K562 (cell line): ENCODE results near the gene CD300A. TPM values are rescaled to one million over a fixed set of nuclear protein-coding genes. Genes with fewer than 3 reads are reported as not detected.

Experiments used
- ATAC-seq: fragments of 200-7000 bp; cut with Tn5 transposase; 3 replicates; pipeline ENCODE4 v1.9.1; 2020; ENCODE audit warnings: moderate library complexity
- BruUV-seq: library from RNA; stranded (reverse); fragments of 400-500 nt; replicated peaks from 2 replicates; lab custom pipeline; 2021; lab: Mats Ljungman, UMichigan
- CTCF ChIA-PET: fragments of 300-600 bp; formaldehyde crosslinking; extraction: SDS; loops from one replicate; lab custom pipeline; 2021; ENCODE audit warnings: low intra/inter-chr PET ratio; lab: Yijun Ruan, JAX
- POLR2A ChIA-PET: fragments of 300-600, 350-650 bp; sonication (Branson Sonifier 250); formaldehyde crosslinking; extraction: SDS; loops from one replicate; lab custom pipeline; 2021; ENCODE audit warnings: antibody characterized with exemption, inconsistent platforms; lab: Yijun Ruan, JAX
- DNase-seq, 4 experiments: peaks; one replicate each; pipeline versions ENCODE4 v3.0.0 to v3.0.0-alpha.2; 2011 to 2018; ENCODE audit warnings: low spot score in 3 of 4, mixed read lengths in 3 of 4; ENCODE audit errors: extremely low read depth in 1 of 4
- FAIRE-seq: peaks from 2 replicates; lab custom pipeline; 2011; peaks lifted over from hg19 to GRCh38; lab: Jason Lieb, UNC
- H2AFZ ChIP-seq: 2 replicates; pipeline ENCODE4 v1.6.0; 2011; ENCODE audit warnings: low read depth, low read length, control low read depth, inconsistent platforms
- H3K27ac ChIP-seq: fragments of 200-600 bp; 3 replicates; pipeline ENCODE4 v1.8.0; 2011; ENCODE audit warnings: low read depth, mild to moderate bottlenecking, control low read depth, inconsistent platforms, low read length, moderate library complexity, mixed read lengths; ENCODE audit errors: extremely low read depth
- H3K27me3 ChIP-seq, 2 experiments: fragments of 300-600 bp in 1 of 2; 2 replicates in 1 of 2; 3 replicates in 1 of 2; pipeline versions ENCODE4 v1.6.0 to v1.8.0; 2011; ENCODE audit warnings: inconsistent platforms in 2 of 2, low read length in 2 of 2, mild to moderate bottlenecking in 1 of 2, mixed read lengths in 1 of 2, moderate library complexity in 1 of 2; ENCODE audit not compliant: control insufficient read depth in 2 of 2, insufficient read depth in 2 of 2
- H3K36me3 ChIP-seq: fragments of 300-600 bp; 3 replicates; pipeline ENCODE4 v1.8.0; 2011; ENCODE audit warnings: mild to moderate bottlenecking, low read length, inconsistent platforms; ENCODE audit not compliant: control insufficient read depth, insufficient read depth
- H3K4me1 ChIP-seq, 2 experiments: fragments of 200-600 bp in 1 of 2; replicated peaks in 1 of 2; 2 replicates in 1 of 2; 3 replicates in 1 of 2; pipeline versions ENCODE4 v1.5.1 to v1.8.0; 2011; ENCODE audit warnings: inconsistent platforms in 2 of 2, low read length in 2 of 2, mild to moderate bottlenecking in 1 of 2, mixed read lengths in 1 of 2, moderate library complexity in 1 of 2; ENCODE audit not compliant: control insufficient read depth in 2 of 2, insufficient read depth in 2 of 2
- H3K4me2 ChIP-seq: 2 replicates; pipeline ENCODE4 v1.6.1; 2011; ENCODE audit warnings: low read length, control low read depth, inconsistent platforms, mixed read lengths; ENCODE audit not compliant: insufficient read depth
- H3K4me3 ChIP-seq: fragments of 200-600 bp; sonication (generic), shearing (Covaris generic); 2 replicates; pipeline ENCODE4 v1.5.1; 2016; ENCODE audit warnings: control low read depth, inconsistent platforms
- H3K79me2 ChIP-seq: fragments of 200-600 bp; 3 replicates; pipeline ENCODE4 v1.8.0; 2011; ENCODE audit warnings: low read length, inconsistent platforms; ENCODE audit not compliant: control insufficient read depth, insufficient read depth
- H3K9ac ChIP-seq, 2 experiments: 2 replicates each; pipeline versions ENCODE4 v1.6.0 to v1.6.1; 2011; ENCODE audit warnings: low read depth in 2 of 2, low read length in 2 of 2, control low read depth in 1 of 2, inconsistent platforms in 1 of 2, mild to moderate bottlenecking in 1 of 2, mixed read lengths in 1 of 2; ENCODE audit not compliant: insufficient read depth in 1 of 2
- H3K9me1 ChIP-seq: one replicate; pipeline ENCODE4 v1.6.0; 2011; ENCODE audit warnings: inconsistent platforms, mild to moderate bottlenecking, low read length, moderate library complexity; ENCODE audit not compliant: control insufficient read depth, insufficient read depth
- H3K9me3 ChIP-seq: replicated peaks from 2 replicates; pipeline ENCODE4 v1.5.1; 2011; ENCODE audit warnings: low read depth, low read length, inconsistent platforms; ENCODE audit not compliant: control insufficient read depth, insufficient read depth
- H4K20me1 ChIP-seq: replicated peaks from 2 replicates; pipeline ENCODE4 v1.6.1; 2011; ENCODE audit warnings: low read length, inconsistent platforms, mixed read lengths; ENCODE audit not compliant: control insufficient read depth, insufficient read depth
- C11orf30 ChIP-seq: fragments of 450-650 bp; IDR thresholded peaks from 2 replicates; pipeline ENCODE4 v1.6.1; 2016; ENCODE audit warnings: low read depth, mild to moderate bottlenecking
- CBX3 ChIP-seq, 2 experiments: IDR thresholded peaks; 1 replicate in 1 of 2; 2 replicates in 1 of 2; pipeline ENCODE4 v1.6.1; 2012; ENCODE audit warnings: inconsistent platforms in 2 of 2, low read length in 2 of 2, borderline replicate concordance in 1 of 2, control low read depth in 1 of 2
- MAFF ChIP-seq: IDR thresholded peaks from 2 replicates; pipeline ENCODE4 v1.6.1; 2012; ENCODE audit warnings: low read length, improper control_type of control experiment
- MAFG ChIP-seq: fragments of 450-650 bp; conservative IDR thresholded peaks from 2 replicates; pipeline ENCODE4 v1.6.1; 2016; ENCODE audit warnings: missing genetic modification characterization, missing compliant biosample characterization
- MAFK ChIP-seq: IDR thresholded peaks from 2 replicates; pipeline ENCODE4 v1.6.1; 2011; ENCODE audit warnings: low read length, improper control_type of control experiment
- NR1H2 ChIP-seq: sonication (generic); formaldehyde crosslinking; IDR thresholded peaks from 2 replicates; pipeline ENCODE4 v1.4.0; 2020; ENCODE audit warnings: mild to moderate bottlenecking, missing genetic modification reagents
- RBM25 ChIP-seq: fragments of 200-400 bp; formaldehyde crosslinking; IDR thresholded peaks from 2 replicates; pipeline ENCODE4 v1.6.1; 2018; ENCODE audit warnings: low read length, low read depth, moderate library complexity; ENCODE audit not compliant: severe bottlenecking
- ZNF175 ChIP-seq: fragments of 200-800 bp; sonication (Bioruptor generic); IDR thresholded peaks from 2 replicates; pipeline ENCODE4 v1.6.1; 2016; ENCODE audit warnings: low read depth, mild to moderate bottlenecking, missing genetic modification characterization, missing compliant biosample characterization
- ZNF316 ChIP-seq: fragments of 450-650 bp; IDR thresholded peaks from 2 replicates; pipeline ENCODE4 v1.6.1; 2016
- whole genome bisulfite sequencing: fragments of 100-300 bp; shearing (Covaris generic); methylation state at CpG from one replicate; pipeline ENCODE4 v1.1.6; 2016; ENCODE audit warnings: low coverage, mixed read lengths; ENCODE audit not compliant: insufficient coverage; ENCODE audit errors: missing lambda C conversion rate; 5-methylcytosine and 5-hydroxymethylcytosine counted together
- in situ Hi-C: fragments of 300-500 bp; cut with MboI; formaldehyde crosslinking; loops from 4 replicates; pipeline ENCODE4 v1.15.0; 2018; ENCODE audit warnings: inconsistent platforms, mixed read lengths
- intact Hi-C: fragments of 100-400 bp; cut with micrococcal nuclease; formaldehyde crosslinking; loops from 2 replicates; pipeline ENCODE4 v1.14.2; 2022
- polyA plus RNA-seq, 8 experiments: library from polyadenylated mRNA; depleted of rRNA in 4 of 8; stranded (reverse) in 5 of 8; unstranded in 3 of 8; fragments of >200 nt; fragmentation: Nextera tagmentation in 2 of 8; fragmentation: Illumina TruSeq in 1 of 8; extraction: Ambion mirVana in 2 of 8; extraction: Trizol in 1 of 8; gene quantifications; 2 replicates each; pipeline versions ENCODE4 v1.2.1 to v1.2.3, GENCODE V29; 2011 to 2014; ENCODE audit warnings: inconsistent platforms in 1 of 8, missing spikeins in 1 of 8
- total RNA-seq, 7 experiments: library from RNA; depleted of rRNA in 6 of 7; stranded (reverse); fragments of >200 nt in 6 of 7; fragmentation: Illumina TruSeq in 2 of 7; extraction: Trizol in 2 of 7; gene quantifications; 2 replicates each; pipeline versions ENCODE4 v1.2.1 to v1.2.3, GENCODE V29; 2011 to 2021; ENCODE audit warnings: low replicate concordance in 1 of 7
- TF ChIP-seq, protein P1 (sequence below): sonication (generic); formaldehyde crosslinking; IDR thresholded peaks from 2 replicates; pipeline ENCODE4 v1.5.0; 2020; ENCODE audit warnings: missing genetic modification reagents
- TF ChIP-seq, protein P2 (sequence below), 2 experiments: fragments of 450-650 bp; IDR thresholded peaks; 2 replicates each; pipeline ENCODE4 v1.6.1; 2016; ENCODE audit warnings: mild to moderate bottlenecking in 2 of 2, borderline replicate concordance in 1 of 2, low read depth in 1 of 2, moderate library complexity in 1 of 2

CD300A gene
- total and polyA plus RNA-seq, 9 of the 15 experiments (the other 6 are each of a cell fraction or from before 2014, with no cell fraction given), result 0.21 to 1.7 (median 0.41) TPM; not detected in 1

DNA sequence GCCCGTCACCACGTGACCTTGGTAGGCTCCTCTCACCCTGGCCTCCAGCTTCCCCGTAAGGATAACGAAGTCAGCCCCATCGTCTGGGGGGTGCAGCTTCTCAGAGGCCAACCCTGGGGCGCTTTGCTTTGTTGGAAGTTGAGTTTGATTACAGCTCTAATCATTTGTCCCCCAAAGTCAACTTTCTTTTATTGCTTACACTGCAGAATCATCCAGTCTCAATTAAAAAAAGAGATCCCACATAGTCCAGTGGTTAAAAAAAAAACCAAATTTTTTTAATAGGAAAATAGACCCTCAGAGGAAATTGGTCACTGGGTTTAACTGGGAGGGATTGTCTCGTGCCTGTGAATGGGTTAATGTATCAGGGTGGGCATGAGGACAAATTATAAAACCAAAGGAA is 42.3 kb upstream of the CD300A start:
- H3K79me2 ChIP-seq, result no peaks in the 10 kb centered on the region
- H3K9ac ChIP-seq, result no peak overlapping the region
- H3K36me3 ChIP-seq, result no peaks in the 10 kb centered on the region
- H3K27me3 ChIP-seq, result peaks cover 0 to 42% of the 10 kb centered on the region in 2 experiments; a peak in 3 of 5 replicates
- H3K4me3 ChIP-seq, result no peak overlapping the region
- intact Hi-C loops (no loop called here), in situ Hi-C loops (no loop called here)
- TF ChIP-seq ZNF316, result peak; percentile 59
- peak; percentile 44 for TF ChIP-seq MAFG (tag)
- no peak for TF ChIP-seq RBM25
- peak; percentile 49; the same call in 1 of the 2 replicates for TF ChIP-seq MAFK
- no peak for TF ChIP-seq CBX3 (IDR thresholded peaks at IDR 0.05; ENCODE audit: borderline replicate concordance in 1 of 2, low read length in 2 of 2)
- TF ChIP-seq NR1H2, result no peak
- no peak for TF ChIP-seq ZNF175 (CRISPR knock-in tag)
- TF ChIP-seq MAFF, result peak; percentile 54
- TF ChIP-seq, protein P1, sequence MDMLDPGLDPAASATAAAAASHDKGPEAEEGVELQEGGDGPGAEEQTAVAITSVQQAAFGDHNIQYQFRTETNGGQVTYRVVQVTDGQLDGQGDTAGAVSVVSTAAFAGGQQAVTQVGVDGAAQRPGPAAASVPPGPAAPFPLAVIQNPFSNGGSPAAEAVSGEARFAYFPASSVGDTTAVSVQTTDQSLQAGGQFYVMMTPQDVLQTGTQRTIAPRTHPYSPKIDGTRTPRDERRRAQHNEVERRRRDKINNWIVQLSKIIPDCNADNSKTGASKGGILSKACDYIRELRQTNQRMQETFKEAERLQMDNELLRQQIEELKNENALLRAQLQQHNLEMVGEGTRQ, result peak; percentile 30; the same call in 1 of the 2 replicates
- TF ChIP-seq, protein P2, sequence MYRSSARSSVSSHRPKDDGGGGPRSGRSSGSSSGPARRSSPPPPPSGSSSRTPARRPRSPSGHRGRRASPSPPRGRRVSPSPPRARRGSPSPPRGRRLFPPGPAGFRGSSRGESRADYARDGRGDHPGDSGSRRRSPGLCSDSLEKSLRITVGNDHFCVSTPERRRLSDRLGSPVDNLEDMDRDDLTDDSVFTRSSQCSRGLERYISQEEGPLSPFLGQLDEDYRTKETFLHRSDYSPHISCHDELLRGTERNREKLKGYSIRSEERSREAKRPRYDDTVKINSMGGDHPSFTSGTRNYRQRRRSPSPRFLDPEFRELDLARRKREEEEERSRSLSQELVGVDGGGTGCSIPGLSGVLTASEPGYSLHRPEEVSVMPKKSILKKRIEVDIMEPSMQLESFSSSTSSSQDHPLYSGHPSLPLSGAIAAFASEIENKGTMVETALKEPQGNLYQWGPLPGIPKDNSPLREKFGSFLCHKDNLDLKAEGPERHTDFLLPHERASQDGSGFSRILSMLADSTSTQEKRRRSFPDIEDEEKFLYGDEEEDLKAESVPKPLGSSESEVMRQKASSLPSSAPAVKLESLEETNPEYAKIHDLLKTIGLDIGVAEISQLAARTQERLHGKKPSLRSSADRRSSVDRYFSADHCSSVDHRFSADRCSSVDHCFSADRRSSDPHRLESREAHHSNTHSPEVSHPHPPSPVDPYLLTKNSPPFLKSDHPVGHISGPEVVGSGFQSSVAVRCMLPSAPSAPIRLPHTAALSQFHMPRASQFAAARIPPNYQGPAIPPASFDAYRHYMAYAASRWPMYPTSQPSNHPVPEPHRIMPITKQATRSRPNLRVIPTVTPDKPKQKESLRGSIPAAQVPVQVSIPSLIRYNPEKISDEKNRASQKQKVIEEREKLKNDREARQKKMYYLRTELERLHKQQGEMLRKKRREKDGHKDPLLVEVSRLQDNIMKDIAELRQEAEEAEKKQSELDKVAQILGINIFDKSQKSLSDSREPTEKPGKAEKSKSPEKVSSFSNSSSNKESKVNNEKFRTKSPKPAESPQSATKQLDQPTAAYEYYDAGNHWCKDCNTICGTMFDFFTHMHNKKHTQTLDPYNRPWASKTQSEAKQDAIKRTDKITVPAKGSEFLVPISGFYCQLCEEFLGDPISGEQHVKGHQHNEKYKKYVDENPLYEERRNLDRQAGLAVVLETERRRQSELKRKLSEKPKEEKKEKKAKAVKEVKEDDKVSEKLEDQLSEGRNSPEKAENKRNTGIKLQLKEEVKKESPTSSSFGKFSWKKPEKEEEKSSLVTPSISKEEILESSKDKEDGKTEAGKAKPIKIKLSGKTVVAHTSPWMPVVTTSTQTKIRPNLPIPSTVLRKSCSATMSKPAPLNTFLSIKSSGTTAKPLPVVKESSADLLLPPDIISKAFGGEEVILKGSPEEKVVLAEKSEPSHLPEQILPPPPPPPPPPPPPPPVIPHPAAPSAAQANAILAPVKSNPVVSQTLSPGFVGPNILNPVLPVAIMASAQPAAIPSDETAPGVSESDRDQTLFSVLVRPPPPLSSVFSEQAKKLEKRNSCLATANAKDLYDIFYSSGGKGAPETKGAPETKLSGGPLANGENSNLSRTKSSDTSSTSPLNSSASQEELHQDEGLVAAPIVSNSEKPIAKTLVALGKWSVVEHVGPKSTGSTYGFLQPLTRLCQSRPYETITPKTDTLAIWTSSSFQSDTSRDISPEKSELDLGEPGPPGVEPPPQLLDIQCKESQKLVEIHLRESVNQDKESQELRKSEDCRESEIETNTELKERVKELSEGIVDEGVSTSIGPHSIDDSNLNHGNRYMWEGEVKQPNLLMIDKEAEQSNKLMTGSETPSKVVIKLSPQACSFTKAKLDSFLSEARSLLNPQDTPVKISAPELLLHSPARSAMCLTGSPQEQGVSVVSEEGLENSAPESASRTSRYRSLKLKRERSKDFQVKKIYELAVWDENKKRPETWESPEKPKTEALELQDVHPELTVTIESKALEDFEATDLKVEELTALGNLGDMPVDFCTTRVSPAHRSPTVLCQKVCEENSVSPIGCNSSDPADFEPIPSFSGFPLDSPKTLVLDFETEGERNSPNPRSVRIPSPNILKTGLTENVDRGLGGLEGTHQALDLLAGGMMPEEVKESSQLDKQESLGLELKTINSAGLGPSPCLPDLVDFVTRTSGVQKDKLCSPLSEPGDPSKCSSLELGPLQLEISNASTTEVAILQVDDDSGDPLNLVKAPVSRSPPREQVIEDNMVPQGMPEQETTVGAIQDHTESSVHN (IDR thresholded peaks at IDR 0.05; ENCODE audit: borderline replicate concordance in 1 of 2, low read depth in 1 of 2), result no peak
- peak; percentile 43; the same call in 1 of the 2 replicates for TF ChIP-seq C11orf30
- no peaks in the 10 kb centered on the region for H3K9me3 ChIP-seq
- FAIRE-seq (no peak), DNase-seq (no peak), ATAC-seq (no peak)
- CTCF ChIA-PET, result no interaction called here
- no peak overlapping the region for H3K4me2 ChIP-seq
- H3K4me1 ChIP-seq, result peaks cover 5 to 6% of the 10 kb centered on the region in 2 experiments; a peak in 4 of 5 replicates
- POLR2A ChIA-PET, result no interaction called here
- no peaks in the 10 kb centered on the region for H3K9me1 ChIP-seq
- BruUV-seq, result no TSS peak
- no peaks in the 10 kb centered on the region for H4K20me1 ChIP-seq
- WGBS, result 11% methylated on average over 7 of the region's 7 CpGs
- H3K27ac ChIP-seq, result no peak overlapping the region
- H2AFZ ChIP-seq, result no peak overlapping the region
